Caco-2 (cell line): Measurements from ENCODE around the gene GEMIN7. TPM values are rescaled to one million over a fixed set of nuclear protein-coding genes. Genes with fewer than 3 reads are reported as not detected.

Source experiments
- BruUV-seq: library from RNA; stranded (reverse); fragments of 400-500 nt; replicated peaks from 2 replicates; lab custom pipeline; 2021; lab: Mats Ljungman, UMichigan
- CTCF ChIA-PET: fragments of 300-600 bp; sonication (Branson Sonifier 250); formaldehyde crosslinking; loops from one replicate; lab custom pipeline; 2022; ENCODE audit warnings: antibody characterized with exemption; lab: Charles Lee
- POLR2A ChIA-PET: fragments of 300-600 bp; sonication (Branson Sonifier 250); formaldehyde crosslinking; loops from one replicate; lab custom pipeline; 2022; ENCODE audit warnings: antibody characterized with exemption; lab: Charles Lee
- DNase-seq, 2 experiments: peaks; one replicate each; pipeline versions ENCODE4 v3.0.0 to v3.0.0-alpha.2; 2020 to 2022
- H3K27me3 ChIP-seq: replicated peaks from 2 replicates; pipeline ENCODE4 v1.6.0; 2011; ENCODE audit warnings: low read length; ENCODE audit not compliant: control insufficient read depth, insufficient read depth
- H3K36me3 ChIP-seq: 2 replicates; pipeline ENCODE4 v1.5.1; 2011; ENCODE audit warnings: low read length; ENCODE audit not compliant: control insufficient read depth, insufficient read depth
- H3K4me1 ChIP-seq: fragments of 250-450 bp; sonication (Bioruptor Pico); 2 replicates; pipeline ENCODE4 v1.5.1; 2020; ENCODE audit warnings: mild to moderate bottlenecking
- H3K4me3 ChIP-seq: 2 replicates; pipeline ENCODE4 v1.5.1; 2011; ENCODE audit warnings: low read depth, mild to moderate bottlenecking, control low read depth, low read length
- H3K9me3 ChIP-seq: fragments of 250-450 bp; sonication (Bioruptor Pico); 2 replicates; pipeline ENCODE4 v1.5.1; 2020; ENCODE audit warnings: mild to moderate bottlenecking, moderate library complexity
- H3K27ac Mint-ChIP-seq: one replicate; pipeline ENCODE4 v1.8.0; 2022; ENCODE audit warnings: mixed read lengths; ENCODE audit not compliant: unreplicated experiment
- H3K27me3 Mint-ChIP-seq: one replicate; pipeline ENCODE4 v1.8.0; 2022; ENCODE audit warnings: mixed read lengths; ENCODE audit not compliant: insufficient read depth, unreplicated experiment
- H3K36me3 Mint-ChIP-seq: one replicate; pipeline ENCODE4 v1.8.0; 2022; ENCODE audit warnings: mild to moderate bottlenecking, mixed read lengths; ENCODE audit not compliant: insufficient read depth, unreplicated experiment
- H3K4me1 Mint-ChIP-seq: one replicate; pipeline ENCODE4 v1.8.0; 2022; ENCODE audit warnings: low read depth, mixed read lengths; ENCODE audit not compliant: unreplicated experiment
- H3K4me3 Mint-ChIP-seq: one replicate; pipeline ENCODE4 v1.8.0; 2022; ENCODE audit warnings: mild to moderate bottlenecking, moderate library complexity, mixed read lengths; ENCODE audit not compliant: unreplicated experiment
- H3K9me3 Mint-ChIP-seq: one replicate; pipeline ENCODE4 v1.8.0; 2022; ENCODE audit warnings: mixed read lengths; ENCODE audit not compliant: unreplicated experiment
- intact Hi-C: fragments of 100-400 bp; cut with micrococcal nuclease; formaldehyde crosslinking; loops from one replicate; pipeline ENCODE4 v1.10.0; 2022; ENCODE audit not compliant: unreplicated experiment
- total RNA-seq: library from RNA; stranded (reverse); gene quantifications from 2 replicates; pipeline ENCODE4 v1.2.3, GENCODE V29; 2022
- TF ChIP-seq, protein P1 (sequence below), 2 experiments: fragments of 200-600 bp in 1 of 2; IDR thresholded peaks; 1 replicate in 1 of 2; 2 replicates in 1 of 2; pipeline versions ENCODE4 v1.5.1 to v1.8.0; 2011 to 2022; ENCODE audit warnings: antibody characterized with exemption in 1 of 2, control low read depth in 1 of 2, inconsistent platforms in 1 of 2, low read depth in 1 of 2, low read length in 1 of 2, mild to moderate bottlenecking in 1 of 2, moderate library complexity in 1 of 2; ENCODE audit not compliant: insufficient read depth in 1 of 2, severe bottlenecking in 1 of 2, unreplicated experiment in 1 of 2

Gene GEMIN7
- total RNA-seq, 1 experiment from 2014 or later = 49.3 TPM

DNA sequence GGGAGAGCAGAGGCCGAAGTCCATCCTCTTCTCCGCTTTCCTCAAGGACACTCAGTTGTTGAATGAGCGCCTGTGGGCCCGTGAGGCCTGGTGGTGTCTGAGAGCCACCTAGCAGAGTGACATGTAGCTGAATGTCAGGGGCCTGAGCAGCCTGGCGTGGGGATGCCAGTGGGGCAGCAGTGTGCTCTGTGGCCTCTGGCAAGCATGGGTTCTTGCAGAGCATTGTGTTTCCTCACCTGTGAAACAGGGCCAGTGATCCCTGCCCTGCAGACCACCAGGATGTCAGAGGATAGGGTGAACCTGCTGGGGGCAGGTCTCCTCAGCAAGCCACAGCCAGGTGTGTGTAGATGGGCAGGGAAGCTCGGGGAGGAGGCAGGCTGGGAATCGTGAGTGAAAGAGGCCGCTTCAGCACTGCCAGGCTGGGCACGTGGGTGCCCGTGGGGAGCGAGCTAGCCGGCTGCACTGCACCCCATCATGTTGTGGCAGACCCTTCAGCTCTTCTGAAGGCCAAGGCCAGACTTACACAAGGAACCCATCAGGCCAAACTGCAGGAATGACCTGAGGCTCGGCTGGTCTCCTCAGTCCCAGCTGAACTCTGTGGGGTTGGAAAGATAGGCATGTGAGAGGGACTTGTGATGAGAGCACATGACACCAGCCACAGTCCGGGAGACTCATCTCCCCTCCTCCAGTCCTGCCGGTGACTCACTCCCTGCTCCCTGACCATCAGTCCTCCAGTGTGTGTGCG is 18.9 kb downstream of the GEMIN7 start:
- no peak overlapping the region for H3K4me3 ChIP-seq
- H3K9me3 ChIP-seq = no peaks in the 10 kb centered on the region
- no peaks in the 10 kb centered on the region for H3K27me3 Mint-ChIP-seq
- no peaks in the 10 kb centered on the region for H3K27me3 ChIP-seq
- peaks cover 26% of the 10 kb centered on the region for H3K4me1 ChIP-seq
- CTCF ChIA-PET = no interaction called here
- peak overlapping the region; percentile 51 for H3K27ac Mint-ChIP-seq
- no peak overlapping the region for H3K4me3 Mint-ChIP-seq
- intact Hi-C loops = no loop called here
- no TSS peak for BruUV-seq
- H3K36me3 ChIP-seq = no peaks in the 10 kb centered on the region
- H3K36me3 Mint-ChIP-seq = peaks cover 18% of the 10 kb centered on the region
- DNase-seq = peak in 1 of 2 experiments; percentile 68
- no peaks in the 10 kb centered on the region for H3K9me3 Mint-ChIP-seq
- TF ChIP-seq, protein P1, sequence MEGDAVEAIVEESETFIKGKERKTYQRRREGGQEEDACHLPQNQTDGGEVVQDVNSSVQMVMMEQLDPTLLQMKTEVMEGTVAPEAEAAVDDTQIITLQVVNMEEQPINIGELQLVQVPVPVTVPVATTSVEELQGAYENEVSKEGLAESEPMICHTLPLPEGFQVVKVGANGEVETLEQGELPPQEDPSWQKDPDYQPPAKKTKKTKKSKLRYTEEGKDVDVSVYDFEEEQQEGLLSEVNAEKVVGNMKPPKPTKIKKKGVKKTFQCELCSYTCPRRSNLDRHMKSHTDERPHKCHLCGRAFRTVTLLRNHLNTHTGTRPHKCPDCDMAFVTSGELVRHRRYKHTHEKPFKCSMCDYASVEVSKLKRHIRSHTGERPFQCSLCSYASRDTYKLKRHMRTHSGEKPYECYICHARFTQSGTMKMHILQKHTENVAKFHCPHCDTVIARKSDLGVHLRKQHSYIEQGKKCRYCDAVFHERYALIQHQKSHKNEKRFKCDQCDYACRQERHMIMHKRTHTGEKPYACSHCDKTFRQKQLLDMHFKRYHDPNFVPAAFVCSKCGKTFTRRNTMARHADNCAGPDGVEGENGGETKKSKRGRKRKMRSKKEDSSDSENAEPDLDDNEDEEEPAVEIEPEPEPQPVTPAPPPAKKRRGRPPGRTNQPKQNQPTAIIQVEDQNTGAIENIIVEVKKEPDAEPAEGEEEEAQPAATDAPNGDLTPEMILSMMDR (IDR thresholded peaks at IDR 0.05; ENCODE audit: insufficient read depth in 1 of 2, low read depth in 1 of 2, low read length in 1 of 2, severe bottlenecking in 1 of 2, unreplicated experiment in 1 of 2) = no peak
- POLR2A ChIA-PET = no interaction called here
- peaks cover 30% of the 10 kb centered on the region for H3K4me1 Mint-ChIP-seq

DNA sequence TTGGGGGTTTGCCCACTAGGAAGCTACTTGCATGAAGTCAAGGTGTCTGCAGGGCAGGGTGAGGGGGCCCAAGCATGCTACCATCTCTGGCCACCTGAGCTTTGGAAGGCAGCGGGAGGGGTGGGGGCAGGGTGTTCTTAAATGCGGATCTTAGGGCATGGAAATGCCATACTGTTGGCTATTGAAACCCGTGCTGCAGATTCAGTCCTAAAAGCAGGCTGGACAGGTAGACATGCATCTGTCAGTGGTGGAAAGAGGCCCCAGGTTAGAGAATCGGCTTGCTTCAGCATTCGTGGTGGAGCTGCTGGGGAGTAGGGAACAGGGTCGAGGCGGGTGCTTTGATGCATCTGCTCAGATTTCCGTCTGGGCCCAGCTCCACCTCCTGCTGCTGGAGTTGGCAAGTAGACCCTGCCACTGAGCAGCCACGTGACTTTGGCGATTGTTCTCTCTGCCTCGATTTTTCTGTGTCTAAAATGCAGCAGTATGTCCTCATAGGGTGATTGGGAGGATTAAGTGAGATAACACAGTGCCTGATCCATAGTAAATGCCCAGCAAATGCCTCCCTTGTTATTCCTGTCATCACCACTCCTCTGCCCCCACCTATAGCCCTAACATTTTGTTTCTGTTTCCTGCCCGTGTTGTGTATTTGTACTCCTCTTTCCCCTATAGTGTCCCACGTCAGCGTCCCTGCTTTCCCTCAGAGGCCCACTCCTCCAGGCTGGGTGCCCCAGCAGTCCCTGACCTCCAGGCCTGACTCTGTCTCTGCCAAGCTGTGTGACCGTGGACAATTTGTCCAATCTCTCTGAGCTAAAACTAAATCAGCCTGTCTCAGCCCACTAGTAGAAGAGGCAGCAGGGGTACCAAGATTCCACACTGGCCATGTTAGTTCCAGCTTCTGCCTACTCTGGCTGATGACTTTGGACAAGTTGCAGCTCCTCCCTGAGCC is 19.7 kb downstream of the GEMIN7 start:
- POLR2A ChIA-PET = interaction anchor here (0.5 kb wide), 1 partner anchor 279 kb away, joined by 6 read pairs; no protein-coding TSS in a partner anchor
- H3K4me3 ChIP-seq = no peak overlapping the region
- Mint-ChIP-seq H3K4me1 (peaks cover 30% of the 10 kb centered on the region), H3K27me3 (no peaks in the 10 kb centered on the region), H3K27ac (peak overlapping the region; percentile 6), H3K9me3 (no peaks in the 10 kb centered on the region), H3K36me3 (peaks cover 12% of the 10 kb centered on the region), H3K4me3 (no peak overlapping the region)
- TF ChIP-seq, protein P1 (IDR thresholded peaks at IDR 0.05; ENCODE audit: insufficient read depth in 1 of 2, low read depth in 1 of 2, low read length in 1 of 2, severe bottlenecking in 1 of 2, unreplicated experiment in 1 of 2) = no peak
- BruUV-seq = no TSS peak
- CTCF ChIA-PET = no interaction called here
- intact Hi-C loops = no loop called here
- peaks cover 35% of the 10 kb centered on the region for H3K4me1 ChIP-seq
- H3K27me3 ChIP-seq = no peaks in the 10 kb centered on the region
- H3K9me3 ChIP-seq = no peaks in the 10 kb centered on the region
- no peaks in the 10 kb centered on the region for H3K36me3 ChIP-seq
- no peak for DNase-seq

DNA sequence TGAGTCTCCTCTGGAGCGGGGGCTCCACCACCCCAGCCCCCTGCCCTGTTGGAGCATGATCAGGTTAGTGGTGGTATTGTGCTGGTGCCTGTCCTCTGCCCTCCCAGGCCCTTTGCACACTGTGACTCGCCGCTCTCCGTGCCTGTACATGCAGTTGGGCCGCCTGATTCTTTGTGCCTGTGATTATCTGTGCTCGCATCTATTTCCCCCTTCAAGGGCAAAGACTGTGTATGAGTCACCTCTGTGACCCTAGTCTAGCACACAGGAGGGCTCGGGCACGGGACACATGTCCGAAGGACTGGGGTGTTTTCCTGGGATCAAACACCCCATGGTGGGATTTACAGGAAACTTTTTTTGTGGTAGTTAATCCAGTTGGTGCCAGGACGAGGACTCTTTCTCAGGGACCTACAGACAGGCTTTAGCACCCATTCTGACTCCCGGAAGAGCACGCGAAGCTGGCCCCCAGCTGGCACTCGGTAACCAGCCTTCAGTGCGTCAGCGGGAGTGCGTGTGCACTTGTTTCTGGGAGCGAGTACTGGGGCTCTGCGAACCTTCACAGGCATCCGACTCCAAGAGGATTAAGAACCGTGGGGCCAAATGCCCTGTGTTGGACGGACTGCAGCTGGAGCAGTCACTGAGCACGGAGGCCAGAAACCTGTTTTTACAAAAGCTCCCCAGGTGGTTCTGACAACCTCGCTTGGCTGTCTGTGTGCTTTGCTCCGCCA is 20.6 kb downstream of the GEMIN7 start:
- Mint-ChIP-seq H3K9me3 (no peaks in the 10 kb centered on the region), H3K27me3 (no peaks in the 10 kb centered on the region), H3K36me3 (peaks cover 3% of the 10 kb centered on the region), H3K4me1 (peaks cover 30% of the 10 kb centered on the region), H3K4me3 (no peak overlapping the region), H3K27ac (peak overlapping the region; percentile 6)
- no peak for DNase-seq
- no peaks in the 10 kb centered on the region for H3K27me3 ChIP-seq
- H3K36me3 ChIP-seq = no peaks in the 10 kb centered on the region
- intact Hi-C loops = no loop called here
- ChIA-PET POLR2A (interaction anchor here (0.5 kb wide), 1 partner anchor 279 kb away, joined by 6 read pairs; no protein-coding TSS in a partner anchor), CTCF (no interaction called here)
- TF ChIP-seq, protein P1 (IDR thresholded peaks at IDR 0.05; ENCODE audit: insufficient read depth in 1 of 2, low read depth in 1 of 2, low read length in 1 of 2, severe bottlenecking in 1 of 2, unreplicated experiment in 1 of 2) = no peak
- no peak overlapping the region for H3K4me3 ChIP-seq
- peaks cover 43% of the 10 kb centered on the region for H3K4me1 ChIP-seq
- BruUV-seq = no TSS peak
- no peaks in the 10 kb centered on the region for H3K9me3 ChIP-seq
